Endothelial cell of umbilical vein (primary cell): ENCODE data around the gene HDAC11. TPM values are rescaled to one million over a fixed set of nuclear protein-coding genes. Genes with fewer than 3 reads are reported as not detected.

Experiments
- BruUV-seq: library from RNA; stranded (reverse); fragments of 400-500 nt; replicated peaks from 2 replicates; lab custom pipeline; 2021; lab: Mats Ljungman, UMichigan
- CTCF ChIA-PET: fragments of 300-600, 350-600 bp; sonication (Branson Sonifier 250); formaldehyde crosslinking; loops from one replicate; lab custom pipeline; 2021; ENCODE audit warnings: antibody characterized with exemption, inconsistent platforms; lab: Charles Lee
- POLR2A ChIA-PET: fragments of 300-600, 350-600 bp; sonication (Branson Sonifier 250); formaldehyde crosslinking; loops from one replicate; lab custom pipeline; 2021; ENCODE audit warnings: antibody characterized with exemption, inconsistent platforms; lab: Charles Lee
- DNase-seq: peaks from one replicate; pipeline ENCODE4 v3.0.0-alpha.2; 2011; ENCODE audit warnings: low read depth, low spot score
- FAIRE-seq: peaks from 2 replicates; lab custom pipeline; 2011; peaks lifted over from hg19 to GRCh38; lab: Jason Lieb, UNC
- H2AFZ ChIP-seq: 2 replicates; pipeline ENCODE4 v1.6.0; 2012; ENCODE audit warnings: low read depth, low read length, control low read depth, inconsistent platforms
- H3K27ac ChIP-seq: 2 replicates; pipeline ENCODE4 v1.5.1; 2011; ENCODE audit warnings: low read depth, mild to moderate bottlenecking, control low read depth, low read length, moderate library complexity; ENCODE audit not compliant: insufficient read depth
- H3K27me3 ChIP-seq, 2 experiments: 2 replicates each; pipeline versions ENCODE4 v1.6.0 to v1.6.1; 2011; ENCODE audit warnings: low read length in 2 of 2, mixed read lengths in 1 of 2; ENCODE audit not compliant: control insufficient read depth in 2 of 2, insufficient read depth in 2 of 2
- H3K36me3 ChIP-seq, 2 experiments: 2 replicates in 1 of 2; 3 replicates in 1 of 2; pipeline ENCODE4 v1.5.1; 2011; ENCODE audit warnings: low read length in 2 of 2, mild to moderate bottlenecking in 1 of 2, moderate library complexity in 1 of 2; ENCODE audit not compliant: control insufficient read depth in 2 of 2, insufficient read depth in 2 of 2; ENCODE audit errors: extremely low read depth in 1 of 2
- H3K4me1 ChIP-seq: 3 replicates; pipeline ENCODE4 v1.5.1; 2011; ENCODE audit warnings: mild to moderate bottlenecking, low read length; ENCODE audit not compliant: control insufficient read depth, insufficient read depth; ENCODE audit errors: extremely low read depth
- H3K4me2 ChIP-seq: 2 replicates; pipeline ENCODE4 v1.6.1; 2011; ENCODE audit warnings: low read length, control low read depth, mixed read lengths; ENCODE audit not compliant: insufficient read depth
- H3K4me3 ChIP-seq, 3 experiments: fragments of 200-600 bp in 1 of 3; sonication (generic), shearing (Covaris generic) in 1 of 3; replicated peaks in 1 of 3; 2 replicates each; pipeline ENCODE4 v1.5.1; 2011 to 2016; ENCODE audit warnings: control low read depth in 3 of 3, low read length in 3 of 3, mild to moderate bottlenecking in 2 of 3, inconsistent platforms in 1 of 3, low read depth in 1 of 3, moderate library complexity in 1 of 3; ENCODE audit not compliant: insufficient read depth in 1 of 3
- H3K79me2 ChIP-seq: 2 replicates; pipeline ENCODE4 v1.6.0; 2012; ENCODE audit warnings: low read length, inconsistent platforms; ENCODE audit not compliant: control insufficient read depth, insufficient read depth
- H3K9ac ChIP-seq: replicated peaks from 2 replicates; pipeline ENCODE3; 2011; ENCODE audit warnings: low read length, control low read depth; ENCODE audit not compliant: insufficient read depth; ENCODE audit errors: extremely low read depth
- H3K9me1 ChIP-seq: replicated peaks from 3 replicates; pipeline ENCODE4 v1.6.0; 2011; ENCODE audit warnings: mild to moderate bottlenecking, low read length; ENCODE audit not compliant: control insufficient read depth, insufficient read depth; ENCODE audit errors: extremely low read depth
- H3K9me3 ChIP-seq: replicated peaks from 2 replicates; pipeline ENCODE4 v1.5.1; 2012; ENCODE audit warnings: low read length, inconsistent platforms; ENCODE audit not compliant: control insufficient read depth, insufficient read depth
- H4K20me1 ChIP-seq: replicated peaks from 2 replicates; pipeline ENCODE3; 2011; ENCODE audit warnings: mild to moderate bottlenecking, low read length; ENCODE audit not compliant: control insufficient read depth, insufficient read depth; ENCODE audit errors: extremely low read depth
- EZH2 ChIP-seq: IDR thresholded peaks from 2 replicates; pipeline ENCODE4 v1.6.1; 2012; ENCODE audit warnings: borderline replicate concordance, low read depth, mild to moderate bottlenecking, moderate library complexity, low read length, inconsistent platforms; ENCODE audit not compliant: severe bottlenecking
- FOS ChIP-seq: IDR thresholded peaks from 2 replicates; pipeline ENCODE4 v1.6.1; 2011; ENCODE audit warnings: mild to moderate bottlenecking, low read length, moderate library complexity, borderline replicate concordance; ENCODE audit not compliant: insufficient read depth
- GATA2 ChIP-seq: IDR thresholded peaks from 2 replicates; pipeline ENCODE4 v1.7.0; 2011; ENCODE audit warnings: low read depth, mild to moderate bottlenecking, moderate library complexity, mixed read lengths, low read length; ENCODE audit not compliant: insufficient read length, insufficient read depth
- JUN ChIP-seq: IDR thresholded peaks from 2 replicates; pipeline ENCODE4 v1.6.1; 2011; ENCODE audit warnings: borderline replicate concordance, low read depth; ENCODE audit not compliant: insufficient read length, insufficient read depth
- MAX ChIP-seq: IDR thresholded peaks from 2 replicates; pipeline ENCODE4 v1.6.1; 2011; ENCODE audit not compliant: insufficient read depth, insufficient read length
- MYC ChIP-seq: IDR thresholded peaks from one replicate; pipeline ENCODE4 v1.6.1; 2011; ENCODE audit warnings: mild to moderate bottlenecking, low read depth, low read length
- POLR2A ChIP-seq: IDR thresholded peaks from 2 replicates; pipeline ENCODE4 v1.6.1; 2012; ENCODE audit warnings: low read depth, mild to moderate bottlenecking, control low read depth, low read length
- POLR2AphosphoS5 ChIP-seq: IDR thresholded peaks from 2 replicates; pipeline ENCODE4 v1.6.1; 2012; ENCODE audit warnings: low read depth, mild to moderate bottlenecking, control low read depth, low read length, moderate library complexity; ENCODE audit not compliant: insufficient read depth
- dilution Hi-C: fragments of 300-500 bp; cut with MboI; formaldehyde crosslinking; loops from one replicate; pipeline ENCODE4 v1.15.0; 2019; ENCODE audit warnings: low sequenced_read_pairs; ENCODE audit not compliant: extremely low pct_ligation_motif_present
- intact Hi-C: fragments of 100-400 bp; cut with micrococcal nuclease; formaldehyde crosslinking; loops from one replicate; pipeline ENCODE4 v1.10.0; 2022
- polyA plus RNA-seq, 4 experiments: library from polyadenylated mRNA; depleted of rRNA in 3 of 4; stranded (reverse) in 3 of 4; unstranded in 1 of 4; fragments of >200 nt; gene quantifications; 2 replicates each; pipeline versions ENCODE4 v1.2.1 to v1.2.3, GENCODE V29; 2011 to 2012; ENCODE audit warnings: missing spikeins in 1 of 4
- total RNA-seq: library from RNA; stranded (reverse); gene quantifications from 2 replicates; pipeline ENCODE4 v1.2.3, GENCODE V29; 2021
- TF ChIP-seq, protein P1 (sequence below), 2 donors: IDR thresholded peaks; 1 replicate in 1 of 2; 2 replicates in 1 of 2; pipeline ENCODE4 v1.5.1; 2011; ENCODE audit warnings: low read length in 2 of 2, mild to moderate bottlenecking in 2 of 2, moderate library complexity in 2 of 2, control low read depth in 1 of 2, inconsistent platforms in 1 of 2, low read depth in 1 of 2; ENCODE audit not compliant: insufficient read depth in 1 of 2; ENCODE audit errors: extremely low read depth in 1 of 2

The HDAC11 gene
- total and polyA plus RNA-seq, 2 donors (not counting 3 experiments of a cell fraction or from before 2014, with no cell fraction given): 6.8 to 8.8 TPM

DNA sequence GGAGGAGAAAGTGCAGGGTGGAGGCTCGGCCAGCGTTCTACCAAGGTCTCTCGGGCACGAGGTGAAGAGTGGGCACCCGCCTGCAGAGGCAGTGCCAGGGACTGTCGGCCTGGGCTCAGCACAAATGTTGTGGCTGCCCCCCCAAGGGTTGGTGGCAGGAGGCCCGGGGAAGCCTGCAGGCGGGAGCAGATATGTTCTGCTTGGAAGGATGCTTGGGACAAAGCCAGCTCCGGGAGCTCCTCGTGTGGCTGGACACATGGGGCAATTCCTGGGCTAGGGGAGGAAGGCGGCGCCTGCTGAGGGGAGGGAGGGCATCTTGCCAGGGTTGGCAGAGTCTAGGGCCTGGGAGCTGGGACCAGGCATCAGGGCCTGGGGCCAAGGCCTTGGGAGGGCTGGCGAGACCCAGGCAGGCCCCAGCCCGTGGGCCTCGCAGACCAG, 38.4 kb downstream of the HDAC11 start:
- intact Hi-C loops: no loop called here
- ChIA-PET CTCF (interaction anchor here (1.0 kb wide), 1 partner anchor 139 kb away, joined by 3 read pairs; no protein-coding TSS in a partner anchor), POLR2A (no interaction called here)
- DNase-seq: no peak
- H3K9me1 ChIP-seq: no peaks in the 10 kb centered on the region
- H3K4me2 ChIP-seq: no peak overlapping the region
- dilution Hi-C loops: no loop called here
- no peak for FAIRE-seq
- no peaks in the 10 kb centered on the region for H3K27me3 ChIP-seq
- no peak overlapping the region for H3K4me3 ChIP-seq
- H3K9ac ChIP-seq: no peak overlapping the region
- BruUV-seq: no TSS peak
- no peaks in the 10 kb centered on the region for H3K36me3 ChIP-seq
- no peaks in the 10 kb centered on the region for H4K20me1 ChIP-seq
- no peaks in the 10 kb centered on the region for H3K9me3 ChIP-seq
- H3K4me1 ChIP-seq: no peaks in the 10 kb centered on the region
- TF ChIP-seq POLR2A (no peak), MAX (no peak), JUN (no peak), MYC (no peak), FOS (no peak), EZH2 (no peak), GATA2 (no peak), POLR2AphosphoS5 (no peak)
- TF ChIP-seq, protein P1, sequence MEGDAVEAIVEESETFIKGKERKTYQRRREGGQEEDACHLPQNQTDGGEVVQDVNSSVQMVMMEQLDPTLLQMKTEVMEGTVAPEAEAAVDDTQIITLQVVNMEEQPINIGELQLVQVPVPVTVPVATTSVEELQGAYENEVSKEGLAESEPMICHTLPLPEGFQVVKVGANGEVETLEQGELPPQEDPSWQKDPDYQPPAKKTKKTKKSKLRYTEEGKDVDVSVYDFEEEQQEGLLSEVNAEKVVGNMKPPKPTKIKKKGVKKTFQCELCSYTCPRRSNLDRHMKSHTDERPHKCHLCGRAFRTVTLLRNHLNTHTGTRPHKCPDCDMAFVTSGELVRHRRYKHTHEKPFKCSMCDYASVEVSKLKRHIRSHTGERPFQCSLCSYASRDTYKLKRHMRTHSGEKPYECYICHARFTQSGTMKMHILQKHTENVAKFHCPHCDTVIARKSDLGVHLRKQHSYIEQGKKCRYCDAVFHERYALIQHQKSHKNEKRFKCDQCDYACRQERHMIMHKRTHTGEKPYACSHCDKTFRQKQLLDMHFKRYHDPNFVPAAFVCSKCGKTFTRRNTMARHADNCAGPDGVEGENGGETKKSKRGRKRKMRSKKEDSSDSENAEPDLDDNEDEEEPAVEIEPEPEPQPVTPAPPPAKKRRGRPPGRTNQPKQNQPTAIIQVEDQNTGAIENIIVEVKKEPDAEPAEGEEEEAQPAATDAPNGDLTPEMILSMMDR (IDR thresholded peaks at IDR 0.05; ENCODE audit: extremely low read depth in 1 of 2, insufficient read depth in 1 of 2, low read depth in 1 of 2, low read length in 2 of 2): no peak
- H3K27ac ChIP-seq: no peak overlapping the region
- no peak overlapping the region for H2AFZ ChIP-seq
- H3K79me2 ChIP-seq: no peaks in the 10 kb centered on the region
